GM18507 (cell line): Measurements from ENCODE around the gene ADAMTS9.
A peak's percentile ranks its signal among the peaks of the same experiment; 100 is the strongest.
"Not testable (repeated sequence)": the region's sequence is repeated elsewhere in the genome, so short reads cannot be mapped to it uniquely, and the experiment has no call there.

Experiments
- DNase-seq: peaks from one replicate; pipeline ENCODE4 v3.0.0; 2011; ENCODE audit warnings: low read depth; ENCODE audit not compliant: insufficient read length; ENCODE audit errors: extremely low spot score
- FAIRE-seq: peaks from 2 replicates; lab custom pipeline; 2011; peaks lifted over from hg19 to GRCh38; lab: Jason Lieb, UNC

Gene ADAMTS9

GRCh38 chr3:64552160-64552559, 135.6 kb downstream of the ADAMTS9 start:
- no peak for FAIRE-seq
- no peak for DNase-seq

GRCh38 chr3:64551697-64552096, 136.1 kb downstream of the ADAMTS9 start:
- DNase-seq = no peak
- FAIRE-seq = no peak

GRCh38 chr3:64550745-64551144, 137.1 kb downstream of the ADAMTS9 start:
- FAIRE-seq = no peak
- DNase-seq = no peak

GRCh38 chr3:64549869-64550268, 137.9 kb downstream of the ADAMTS9 start:
- DNase-seq = no peak
- no peak for FAIRE-seq

- no peak for DNase-seq
- FAIRE-seq = no peak
These were observed 139.5 kb downstream of the ADAMTS9 start for GRCh38 chr3:64548200-64548889.

- DNase-seq = no peak
- FAIRE-seq = no peak
These were observed 140.9 kb downstream of the ADAMTS9 start for GRCh38 chr3:64546856-64547255.

GRCh38 chr3:64545239-64545638, 142.6 kb downstream of the ADAMTS9 start:
- DNase-seq, FAIRE-seq: not testable (repeated sequence)

GRCh38 chr3:64541803-64542202, 146.0 kb downstream of the ADAMTS9 start:
- DNase-seq (no peak), FAIRE-seq (no peak)

- DNase-seq (no peak), FAIRE-seq (no peak)
These were observed 148.2 kb downstream of the ADAMTS9 start for GRCh38 chr3:64539451-64540196.

GRCh38 chr3:64536166-64536565, 151.6 kb downstream of the ADAMTS9 start:
- no peak for FAIRE-seq
- no peak for DNase-seq

- DNase-seq = peak; percentile 22
- peak; percentile 60 for FAIRE-seq
These were observed 154.0 kb downstream of the ADAMTS9 start for GRCh38 chr3:64533617-64534317.

GRCh38 chr3:64530434-64531049, 157.3 kb downstream of the ADAMTS9 start:
- DNase-seq = no peak
- FAIRE-seq = no peak

- FAIRE-seq (no peak), DNase-seq (no peak)
These were observed 164.5 kb downstream of the ADAMTS9 start for GRCh38 chr3:64523324-64523723.

- FAIRE-seq (no peak), DNase-seq (no peak)
These were observed 167.5 kb downstream of the ADAMTS9 start for GRCh38 chr3:64520334-64520733.

GRCh38 chr3:64518950-64519349, 168.8 kb downstream of the ADAMTS9 start:
- FAIRE-seq = no peak
- no peak for DNase-seq

- FAIRE-seq (no peak), DNase-seq (no peak)
These were observed 169.3 kb downstream of the ADAMTS9 start for GRCh38 chr3:64518496-64518895.

- DNase-seq (no peak), FAIRE-seq (no peak)
These were observed 172.9 kb downstream of the ADAMTS9 start for GRCh38 chr3:64514889-64515288.

GRCh38 chr3:64509206-64509605, 178.6 kb downstream of the ADAMTS9 start:
- no peak for FAIRE-seq
- DNase-seq = no peak

GRCh38 chr3:64508140-64508539, 179.7 kb downstream of the ADAMTS9 start:
- DNase-seq = no peak
- FAIRE-seq = no peak

GRCh38 chr3:64506255-64506654, 181.5 kb downstream of the ADAMTS9 start:
- no peak for DNase-seq
- no peak for FAIRE-seq
